ENCODE data around the gene PUM2.

Gene PUM2

GRCh38 chr2:20350753-20351554 is at the start of gene PUM2:
Gene PUM2, minus strand, starts transcription at chr2:20350844. Its CDS starts 23,484 bp downstream, at chr2:20327360.
- H3K9me3 ChIP-seq (ENCODE audit: control insufficient read depth in 5 of 5, low read length in 5 of 5): no peaks in the 10 kb centered on the region
- peak within 1 kb of the TSS; percentile 79 to 93 (median 89) for H3K9ac ChIP-seq (ENCODE audit: low read length in 5 of 5)
- H3K4me1 ChIP-seq (ENCODE audit: control insufficient read depth in 5 of 5, insufficient read depth in 5 of 5, low read length in 5 of 5): peaks cover 2 to 44% (median 40%) of the 10 kb centered on the region in 5 donors
- H3K4me3 ChIP-seq (ENCODE audit: low read depth in 1 of 5, low read length in 5 of 5): peak within 1 kb of the TSS; percentile 89 to 92 (median 90)
- H3K27me3 ChIP-seq (ENCODE audit: control insufficient read depth in 5 of 5, insufficient read depth in 4 of 5, low read length in 5 of 5): no peaks in the 10 kb centered on the region
- H3K27ac ChIP-seq (ENCODE audit: low read depth, low read length): peak within 1 kb of the TSS; percentile 92
- no peaks in the 10 kb centered on the region for H3K36me3 ChIP-seq (ENCODE audit: control insufficient read depth in 5 of 5, insufficient read depth in 5 of 5, low read length in 5 of 5)

DNA sequence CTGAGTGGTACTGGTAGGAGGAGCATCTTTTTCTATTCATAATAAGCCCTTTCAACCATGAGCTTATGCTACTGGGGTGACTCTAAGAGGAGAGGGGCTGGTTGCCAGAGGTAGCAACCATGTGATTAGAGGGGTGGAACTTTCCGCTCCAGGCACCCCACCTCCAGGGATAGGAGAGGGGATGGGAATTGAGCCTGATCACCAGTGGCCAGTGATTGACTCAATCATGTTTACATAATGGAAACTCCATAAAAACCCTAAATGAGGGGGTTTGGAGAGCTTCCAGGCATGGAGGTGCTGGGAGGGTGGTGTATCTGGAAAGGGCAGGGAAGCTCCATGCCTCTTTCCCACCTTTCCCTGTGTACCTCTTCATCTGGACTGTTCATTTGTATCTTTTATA is 49.7 kb upstream of the PUM2 start:
- Histone ChIP-seq H3K36me3 (ENCODE audit: control insufficient read depth in 5 of 5, insufficient read depth in 5 of 5, low read length in 5 of 5) (no peaks in the 10 kb centered on the region), H3K4me1 (ENCODE audit: control insufficient read depth in 5 of 5, insufficient read depth in 5 of 5, low read length in 5 of 5) (peaks cover 0 to 13% (median 5%) of the 10 kb centered on the region in 5 donors), H3K27ac (ENCODE audit: low read depth, low read length) (no peak overlapping the region), H3K4me3 (ENCODE audit: low read depth in 1 of 5, low read length in 5 of 5) (no peak overlapping the region), H3K27me3 (ENCODE audit: control insufficient read depth in 5 of 5, insufficient read depth in 4 of 5, low read length in 5 of 5) (no peaks in the 10 kb centered on the region), H3K9ac (ENCODE audit: low read length in 5 of 5) (no peak overlapping the region), H3K9me3 (ENCODE audit: control insufficient read depth in 5 of 5, low read length in 5 of 5) (no peaks in the 10 kb centered on the region)

DNA sequence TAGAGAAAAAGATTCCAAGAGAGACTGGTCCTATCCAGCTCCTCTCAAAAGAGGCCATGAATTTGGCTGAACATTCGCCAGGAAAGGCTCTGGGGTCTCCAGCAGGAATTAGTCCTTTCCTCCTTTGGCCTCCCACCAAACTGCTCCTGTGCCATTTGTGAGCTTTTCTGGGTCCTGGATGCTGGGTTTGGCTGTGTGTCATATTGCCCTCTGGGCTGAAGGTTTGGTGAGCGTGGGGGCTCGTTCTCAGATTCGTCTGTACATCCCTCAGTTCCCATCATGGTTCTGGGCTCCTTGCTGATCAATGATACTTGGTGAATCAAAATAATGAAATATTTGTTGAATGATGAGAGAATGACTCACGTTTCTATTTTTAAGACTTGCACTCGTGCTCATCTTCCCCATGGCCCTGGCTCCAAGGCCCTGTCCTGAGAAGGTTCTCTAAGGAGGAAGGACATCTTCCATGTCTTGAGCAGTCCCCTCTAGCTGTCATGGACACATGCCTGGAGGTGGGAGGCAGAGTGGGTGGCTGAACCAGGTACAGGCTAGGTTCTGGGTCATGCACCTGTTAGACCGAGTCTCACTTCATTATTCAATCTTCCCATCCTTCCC is 48.4 kb upstream of the PUM2 start:
- H3K9me3 ChIP-seq (ENCODE audit: control insufficient read depth in 5 of 5, low read length in 5 of 5): no peaks in the 10 kb centered on the region
- H3K9ac ChIP-seq (ENCODE audit: low read length in 5 of 5): no peak overlapping the region
- H3K27ac ChIP-seq (ENCODE audit: low read depth, low read length): no peak overlapping the region
- peaks cover 0 to 13% (median 5%) of the 10 kb centered on the region in 5 donors for H3K4me1 ChIP-seq (ENCODE audit: control insufficient read depth in 5 of 5, insufficient read depth in 5 of 5, low read length in 5 of 5)
- H3K36me3 ChIP-seq (ENCODE audit: control insufficient read depth in 5 of 5, insufficient read depth in 5 of 5, low read length in 5 of 5): no peaks in the 10 kb centered on the region
- no peak overlapping the region for H3K4me3 ChIP-seq (ENCODE audit: low read depth in 1 of 5, low read length in 5 of 5)
- no peaks in the 10 kb centered on the region for H3K27me3 ChIP-seq (ENCODE audit: control insufficient read depth in 5 of 5, insufficient read depth in 4 of 5, low read length in 5 of 5)

- Histone ChIP-seq H3K27ac (ENCODE audit: low read depth, low read length) (no peak overlapping the region), H3K9me3 (ENCODE audit: control insufficient read depth in 5 of 5, low read length in 5 of 5) (no peaks in the 10 kb centered on the region), H3K9ac (ENCODE audit: low read length in 5 of 5) (no peak overlapping the region), H3K4me3 (ENCODE audit: low read depth in 1 of 5, low read length in 5 of 5) (no peak overlapping the region), H3K36me3 (ENCODE audit: control insufficient read depth in 5 of 5, insufficient read depth in 5 of 5, low read length in 5 of 5) (no peaks in the 10 kb centered on the region), H3K4me1 (ENCODE audit: control insufficient read depth in 5 of 5, insufficient read depth in 5 of 5, low read length in 5 of 5) (peaks cover 0 to 13% (median 5%) of the 10 kb centered on the region in 5 donors), H3K27me3 (ENCODE audit: control insufficient read depth in 5 of 5, insufficient read depth in 4 of 5, low read length in 5 of 5) (no peaks in the 10 kb centered on the region)
These were observed 47.3 kb upstream of the PUM2 start for GRCh38 chr2:20397811-20398447.

GRCh38 chr2:20396356-20397000 is 45.8 kb upstream of the PUM2 start:
- H3K27ac ChIP-seq (ENCODE audit: low read depth, low read length): no peak overlapping the region
- no peak overlapping the region for H3K4me3 ChIP-seq (ENCODE audit: low read depth in 1 of 5, low read length in 5 of 5)
- H3K4me1 ChIP-seq (ENCODE audit: control insufficient read depth in 5 of 5, insufficient read depth in 5 of 5, low read length in 5 of 5): peaks cover 0 to 13% (median 5%) of the 10 kb centered on the region in 5 donors
- no peaks in the 10 kb centered on the region for H3K9me3 ChIP-seq (ENCODE audit: control insufficient read depth in 5 of 5, low read length in 5 of 5)
- H3K9ac ChIP-seq (ENCODE audit: low read length in 5 of 5): no peak overlapping the region
- no peaks in the 10 kb centered on the region for H3K36me3 ChIP-seq (ENCODE audit: control insufficient read depth in 5 of 5, insufficient read depth in 5 of 5, low read length in 5 of 5)
- no peaks in the 10 kb centered on the region for H3K27me3 ChIP-seq (ENCODE audit: control insufficient read depth in 5 of 5, insufficient read depth in 4 of 5, low read length in 5 of 5)

DNA sequence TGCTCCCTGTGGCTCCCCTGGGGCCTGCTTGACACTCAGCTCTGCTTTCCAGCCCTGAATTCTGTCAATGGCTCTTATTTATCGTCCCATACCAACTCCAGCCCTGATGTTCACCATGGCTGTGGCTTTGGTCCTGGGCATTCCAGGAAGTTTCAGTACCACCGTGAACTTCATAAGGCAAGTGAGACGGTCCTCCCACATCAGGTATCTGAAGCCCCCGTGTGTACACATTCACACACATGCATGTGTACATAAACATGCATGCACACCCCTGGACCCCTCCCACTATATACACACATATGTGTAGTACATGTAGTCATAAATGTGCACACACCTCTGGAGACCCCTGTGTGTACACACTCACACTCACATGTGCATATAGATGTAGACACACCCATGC is 43.3 kb upstream of the PUM2 start:
- no peak overlapping the region for H3K9ac ChIP-seq (ENCODE audit: low read length in 5 of 5)
- no peaks in the 10 kb centered on the region for H3K36me3 ChIP-seq (ENCODE audit: control insufficient read depth in 5 of 5, insufficient read depth in 5 of 5, low read length in 5 of 5)
- H3K4me1 ChIP-seq (ENCODE audit: control insufficient read depth in 5 of 5, insufficient read depth in 5 of 5, low read length in 5 of 5): no peaks in the 10 kb centered on the region
- no peaks in the 10 kb centered on the region for H3K27me3 ChIP-seq (ENCODE audit: control insufficient read depth in 5 of 5, insufficient read depth in 4 of 5, low read length in 5 of 5)
- H3K9me3 ChIP-seq (ENCODE audit: control insufficient read depth in 5 of 5, low read length in 5 of 5): no peaks in the 10 kb centered on the region
- no peak overlapping the region for H3K27ac ChIP-seq (ENCODE audit: low read depth, low read length)
- H3K4me3 ChIP-seq (ENCODE audit: low read depth in 1 of 5, low read length in 5 of 5): no peak overlapping the region

GRCh38 chr2:20391951-20392699 is 41.5 kb upstream of the PUM2 start:
- Histone ChIP-seq H3K27me3 (ENCODE audit: control insufficient read depth in 5 of 5, insufficient read depth in 4 of 5, low read length in 5 of 5) (no peaks in the 10 kb centered on the region), H3K4me3 (ENCODE audit: low read depth in 1 of 5, low read length in 5 of 5) (no peak overlapping the region), H3K4me1 (ENCODE audit: control insufficient read depth in 5 of 5, insufficient read depth in 5 of 5, low read length in 5 of 5) (no peaks in the 10 kb centered on the region), H3K9me3 (ENCODE audit: control insufficient read depth in 5 of 5, low read length in 5 of 5) (no peaks in the 10 kb centered on the region), H3K27ac (ENCODE audit: low read depth, low read length) (no peak overlapping the region), H3K9ac (ENCODE audit: low read length in 5 of 5) (no peak overlapping the region), H3K36me3 (ENCODE audit: control insufficient read depth in 5 of 5, insufficient read depth in 5 of 5, low read length in 5 of 5) (no peaks in the 10 kb centered on the region)

DNA sequence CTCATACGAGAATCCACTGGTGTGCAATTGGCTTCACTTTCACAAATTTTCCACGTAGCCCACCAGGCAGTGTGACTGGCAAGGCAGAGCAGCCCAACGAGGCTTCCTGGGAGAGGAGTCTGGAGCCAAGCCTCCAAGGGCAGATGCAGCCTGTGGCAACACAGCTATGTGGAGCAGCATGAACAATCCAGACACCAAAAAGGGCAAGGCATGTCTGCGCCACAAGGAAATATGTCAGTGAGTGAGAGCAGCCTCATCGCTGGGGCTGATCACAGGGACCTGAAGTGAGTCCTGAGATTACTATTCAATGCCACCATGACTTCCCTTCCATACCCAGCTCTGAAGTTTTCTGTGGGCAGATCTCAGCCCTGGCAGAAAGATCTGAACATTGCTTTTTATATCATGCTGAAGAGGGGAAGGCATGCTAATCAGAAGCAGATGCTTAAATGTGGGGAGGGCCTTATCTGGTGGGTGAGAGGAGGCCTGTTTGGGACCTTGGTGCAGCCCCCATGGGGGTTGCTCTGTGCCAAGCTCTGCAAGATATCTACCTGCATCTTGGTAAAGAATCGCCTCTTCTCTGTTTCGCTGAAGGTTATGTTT is 40.0 kb upstream of the PUM2 start:
- Histone ChIP-seq H3K36me3 (ENCODE audit: control insufficient read depth in 5 of 5, insufficient read depth in 5 of 5, low read length in 5 of 5) (no peaks in the 10 kb centered on the region), H3K27ac (ENCODE audit: low read depth, low read length) (no peak overlapping the region), H3K27me3 (ENCODE audit: control insufficient read depth in 5 of 5, insufficient read depth in 4 of 5, low read length in 5 of 5) (no peaks in the 10 kb centered on the region)

GRCh38 chr2:20384953-20385352 is 34.3 kb upstream of the PUM2 start:
- Histone ChIP-seq H3K4me1 (ENCODE audit: control insufficient read depth in 5 of 5, insufficient read depth in 5 of 5, low read length in 5 of 5) (peaks cover 0 to 12% (median 9%) of the 10 kb centered on the region in 5 donors), H3K9me3 (ENCODE audit: control insufficient read depth in 5 of 5, low read length in 5 of 5) (no peaks in the 10 kb centered on the region), H3K27me3 (ENCODE audit: control insufficient read depth in 5 of 5, insufficient read depth in 4 of 5, low read length in 5 of 5) (no peaks in the 10 kb centered on the region), H3K9ac (ENCODE audit: low read length in 5 of 5) (no peak overlapping the region), H3K4me3 (ENCODE audit: low read depth in 1 of 5, low read length in 5 of 5) (no peak overlapping the region), H3K36me3 (ENCODE audit: control insufficient read depth in 5 of 5, insufficient read depth in 5 of 5, low read length in 5 of 5) (no peaks in the 10 kb centered on the region), H3K27ac (ENCODE audit: low read depth, low read length) (no peak overlapping the region)

More for the DNA sequence above, 40.0 kb upstream of the PUM2 start:
- no peak overlapping the region for H3K9ac ChIP-seq (ENCODE audit: low read length in 5 of 5)
- no peak overlapping the region for H3K4me3 ChIP-seq (ENCODE audit: low read depth in 1 of 5, low read length in 5 of 5)
- no peaks in the 10 kb centered on the region for H3K9me3 ChIP-seq (ENCODE audit: control insufficient read depth in 5 of 5, low read length in 5 of 5)
- no peaks in the 10 kb centered on the region for H3K4me1 ChIP-seq (ENCODE audit: control insufficient read depth in 5 of 5, insufficient read depth in 5 of 5, low read length in 5 of 5)
